ENCODE measurements around the gene PCDHGA3.

- no peak for TF ChIP-seq CTCF (IDR thresholded peaks at IDR 0.05)
- TF ChIP-seq POLR2A (IDR thresholded peaks at IDR 0.05) = no peak
These were observed 22.6 kb downstream of the PCDHGA3 start for GRCh38 chr5:141366016-141366896.

Measured in thyroid gland (tissue), 4 donors.